K562 (cell line): Measurements from ENCODE around the gene PLP2. TPM values are rescaled to one million over a fixed set of nuclear protein-coding genes. Genes with fewer than 3 reads are reported as not detected.

ENCODE experiments used
- ATAC-seq: fragments of 200-7000 bp; cut with Tn5 transposase; 3 replicates; pipeline ENCODE4 v1.9.1; 2020; ENCODE audit warnings: moderate library complexity
- BruUV-seq: library from RNA; stranded (reverse); fragments of 400-500 nt; replicated peaks from 2 replicates; lab custom pipeline; 2021; lab: Mats Ljungman, UMichigan
- CTCF ChIA-PET: fragments of 300-600 bp; formaldehyde crosslinking; extraction: SDS; loops from one replicate; lab custom pipeline; 2021; ENCODE audit warnings: low intra/inter-chr PET ratio; lab: Yijun Ruan, JAX
- POLR2A ChIA-PET: fragments of 300-600, 350-650 bp; sonication (Branson Sonifier 250); formaldehyde crosslinking; extraction: SDS; loops from one replicate; lab custom pipeline; 2021; ENCODE audit warnings: antibody characterized with exemption, inconsistent platforms; lab: Yijun Ruan, JAX
- DNase-seq, 4 experiments: peaks; one replicate each; pipeline versions ENCODE4 v3.0.0 to v3.0.0-alpha.2; 2011 to 2018; ENCODE audit warnings: low spot score in 3 of 4, mixed read lengths in 3 of 4; ENCODE audit errors: extremely low read depth in 1 of 4
- FAIRE-seq: peaks from 2 replicates; lab custom pipeline; 2011; peaks lifted over from hg19 to GRCh38; lab: Jason Lieb, UNC
- H2AFZ ChIP-seq: 2 replicates; pipeline ENCODE4 v1.6.0; 2011; ENCODE audit warnings: low read depth, low read length, control low read depth, inconsistent platforms
- H3K27ac ChIP-seq: fragments of 200-600 bp; 3 replicates; pipeline ENCODE4 v1.8.0; 2011; ENCODE audit warnings: low read depth, mild to moderate bottlenecking, control low read depth, inconsistent platforms, low read length, moderate library complexity, mixed read lengths; ENCODE audit errors: extremely low read depth
- H3K27me3 ChIP-seq, 2 experiments: fragments of 300-600 bp in 1 of 2; 2 replicates in 1 of 2; 3 replicates in 1 of 2; pipeline versions ENCODE4 v1.6.0 to v1.8.0; 2011; ENCODE audit warnings: inconsistent platforms in 2 of 2, low read length in 2 of 2, mild to moderate bottlenecking in 1 of 2, mixed read lengths in 1 of 2, moderate library complexity in 1 of 2; ENCODE audit not compliant: control insufficient read depth in 2 of 2, insufficient read depth in 2 of 2
- H3K36me3 ChIP-seq: fragments of 300-600 bp; 3 replicates; pipeline ENCODE4 v1.8.0; 2011; ENCODE audit warnings: mild to moderate bottlenecking, low read length, inconsistent platforms; ENCODE audit not compliant: control insufficient read depth, insufficient read depth
- H3K4me1 ChIP-seq, 2 experiments: fragments of 200-600 bp in 1 of 2; replicated peaks in 1 of 2; 2 replicates in 1 of 2; 3 replicates in 1 of 2; pipeline versions ENCODE4 v1.5.1 to v1.8.0; 2011; ENCODE audit warnings: inconsistent platforms in 2 of 2, low read length in 2 of 2, mild to moderate bottlenecking in 1 of 2, mixed read lengths in 1 of 2, moderate library complexity in 1 of 2; ENCODE audit not compliant: control insufficient read depth in 2 of 2, insufficient read depth in 2 of 2
- H3K4me2 ChIP-seq: 2 replicates; pipeline ENCODE4 v1.6.1; 2011; ENCODE audit warnings: low read length, control low read depth, inconsistent platforms, mixed read lengths; ENCODE audit not compliant: insufficient read depth
- H3K4me3 ChIP-seq: fragments of 200-600 bp; sonication (generic), shearing (Covaris generic); 2 replicates; pipeline ENCODE4 v1.5.1; 2016; ENCODE audit warnings: control low read depth, inconsistent platforms
- H3K79me2 ChIP-seq: fragments of 200-600 bp; 3 replicates; pipeline ENCODE4 v1.8.0; 2011; ENCODE audit warnings: low read length, inconsistent platforms; ENCODE audit not compliant: control insufficient read depth, insufficient read depth
- H3K9ac ChIP-seq, 2 experiments: 2 replicates each; pipeline versions ENCODE4 v1.6.0 to v1.6.1; 2011; ENCODE audit warnings: low read depth in 2 of 2, low read length in 2 of 2, control low read depth in 1 of 2, inconsistent platforms in 1 of 2, mild to moderate bottlenecking in 1 of 2, mixed read lengths in 1 of 2; ENCODE audit not compliant: insufficient read depth in 1 of 2
- H3K9me1 ChIP-seq: one replicate; pipeline ENCODE4 v1.6.0; 2011; ENCODE audit warnings: inconsistent platforms, mild to moderate bottlenecking, low read length, moderate library complexity; ENCODE audit not compliant: control insufficient read depth, insufficient read depth
- H3K9me3 ChIP-seq: replicated peaks from 2 replicates; pipeline ENCODE4 v1.5.1; 2011; ENCODE audit warnings: low read depth, low read length, inconsistent platforms; ENCODE audit not compliant: control insufficient read depth, insufficient read depth
- H4K20me1 ChIP-seq: replicated peaks from 2 replicates; pipeline ENCODE4 v1.6.1; 2011; ENCODE audit warnings: low read length, inconsistent platforms, mixed read lengths; ENCODE audit not compliant: control insufficient read depth, insufficient read depth
- EGR1 ChIP-seq: fragments of 450-650 bp; conservative IDR thresholded peaks from 2 replicates; pipeline ENCODE4 v1.6.1; 2017; ENCODE audit warnings: mild to moderate bottlenecking
- HNRNPL ChIP-seq: fragments of 200-400 bp; formaldehyde crosslinking; IDR thresholded peaks from 2 replicates; pipeline ENCODE4 v1.6.1; 2017; ENCODE audit warnings: low read depth, mild to moderate bottlenecking, low read length
- HOXB6 ChIP-seq: fragments of 250-450 bp; sonication (Bioruptor Pico); IDR thresholded peaks from 2 replicates; pipeline ENCODE4 v1.5.1; 2022; ENCODE audit warnings: mild to moderate bottlenecking, borderline replicate concordance
- RAD21 ChIP-seq, 2 experiments: fragments of 250-450 bp in 1 of 2; fragments of 450-650 bp in 1 of 2; sonication (Bioruptor Pico) in 1 of 2; formaldehyde crosslinking in 1 of 2; IDR thresholded peaks in 1 of 2; conservative IDR thresholded peaks in 1 of 2; 2 replicates each; pipeline versions ENCODE4 v1.4.0 to v1.8.0; 2020 to 2022; ENCODE audit warnings: mild to moderate bottlenecking in 2 of 2, moderate library complexity in 1 of 2
- WGBS: fragments of 100-300 bp; shearing (Covaris generic); methylation state at CpG from one replicate; pipeline ENCODE4 v1.1.6; 2016; ENCODE audit warnings: low coverage, mixed read lengths; ENCODE audit not compliant: insufficient coverage; ENCODE audit errors: missing lambda C conversion rate; 5-methylcytosine and 5-hydroxymethylcytosine counted together
- in situ Hi-C: fragments of 300-500 bp; cut with MboI; formaldehyde crosslinking; loops from 4 replicates; pipeline ENCODE4 v1.15.0; 2018; ENCODE audit warnings: inconsistent platforms, mixed read lengths
- intact Hi-C: fragments of 100-400 bp; cut with micrococcal nuclease; formaldehyde crosslinking; loops from 2 replicates; pipeline ENCODE4 v1.14.2; 2022
- polyA plus RNA-seq, 8 experiments: library from polyadenylated mRNA; depleted of rRNA in 4 of 8; stranded (reverse) in 5 of 8; unstranded in 3 of 8; fragments of >200 nt; fragmentation: Nextera tagmentation in 2 of 8; fragmentation: Illumina TruSeq in 1 of 8; extraction: Ambion mirVana in 2 of 8; extraction: Trizol in 1 of 8; gene quantifications; 2 replicates each; pipeline versions ENCODE4 v1.2.1 to v1.2.3, GENCODE V29; 2011 to 2014; ENCODE audit warnings: inconsistent platforms in 1 of 8, missing spikeins in 1 of 8
- total RNA-seq, 7 experiments: library from RNA; depleted of rRNA in 6 of 7; stranded (reverse); fragments of >200 nt in 6 of 7; fragmentation: Illumina TruSeq in 2 of 7; extraction: Trizol in 2 of 7; gene quantifications; 2 replicates each; pipeline versions ENCODE4 v1.2.1 to v1.2.3, GENCODE V29; 2011 to 2021; ENCODE audit warnings: low replicate concordance in 1 of 7
- TF ChIP-seq, protein P1 (sequence below), 3 experiments: IDR thresholded peaks in 2 of 3; conservative IDR thresholded peaks in 1 of 3; 2 replicates each; pipeline ENCODE4 v1.5.1; 2011 to 2012; ENCODE audit warnings: low read length in 3 of 3, mild to moderate bottlenecking in 3 of 3, control low read depth in 2 of 3, improper control_type of control experiment in 1 of 3, inconsistent platforms in 1 of 3, low read depth in 1 of 3, mixed read lengths in 1 of 3, moderate library complexity in 1 of 3; ENCODE audit not compliant: insufficient read depth in 2 of 3
- TF ChIP-seq, protein P2 (sequence below): fragments of 250-450 bp; sonication (Bioruptor Pico); IDR thresholded peaks from 2 replicates; pipeline ENCODE4 v1.8.0; 2022; ENCODE audit warnings: moderate library complexity, mild to moderate bottlenecking, inconsistent platforms
- TF ChIP-seq, protein P3 (sequence below): sonication (generic); IDR thresholded peaks from 2 replicates; pipeline ENCODE4 v1.6.1; 2016

The PLP2 gene
- total and polyA plus RNA-seq, 9 of the 15 experiments (the other 6 are each of a cell fraction or from before 2014, with no cell fraction given), result 34.7 to 236 (median 112) TPM

- WGBS, result 67% methylated on average over 2 of the region's 2 CpGs
- intact Hi-C loops, result loop anchor here (5.0 kb wide), 1 partner anchor 46 kb away; no protein-coding TSS in a partner anchor
- H3K4me2 ChIP-seq, result peak overlapping the region; percentile 55
- H3K9me3 ChIP-seq, result no peaks in the 10 kb centered on the region
- in situ Hi-C loops, result no loop called here
- POLR2A ChIA-PET, result no interaction called here
- no peaks in the 10 kb centered on the region for H3K9me1 ChIP-seq
- H3K27ac ChIP-seq, result peak overlapping the region; percentile 63
- H2AFZ ChIP-seq, result peak overlapping the region; percentile 76
- FAIRE-seq (peak; percentile 65), ATAC-seq (no peak), DNase-seq (peak in 1 of 4 experiments; percentile 37)
- peak overlapping the region; percentile 23 to 84; a peak in 3 of 4 replicates for H3K9ac ChIP-seq
- H3K4me1 ChIP-seq, result peaks cover 27 to 38% of the 10 kb centered on the region in 2 experiments; a peak in 4 of 5 replicates
- H4K20me1 ChIP-seq, result no peaks in the 10 kb centered on the region
- CTCF ChIA-PET, result no interaction called here
- no TSS peak for BruUV-seq
- H3K36me3 ChIP-seq, result no peaks in the 10 kb centered on the region
- peaks cover 18% of the 10 kb centered on the region; the same call in 2 of the 3 replicates for H3K79me2 ChIP-seq
- no peaks in the 10 kb centered on the region for H3K27me3 ChIP-seq
- TF ChIP-seq, protein P1, sequence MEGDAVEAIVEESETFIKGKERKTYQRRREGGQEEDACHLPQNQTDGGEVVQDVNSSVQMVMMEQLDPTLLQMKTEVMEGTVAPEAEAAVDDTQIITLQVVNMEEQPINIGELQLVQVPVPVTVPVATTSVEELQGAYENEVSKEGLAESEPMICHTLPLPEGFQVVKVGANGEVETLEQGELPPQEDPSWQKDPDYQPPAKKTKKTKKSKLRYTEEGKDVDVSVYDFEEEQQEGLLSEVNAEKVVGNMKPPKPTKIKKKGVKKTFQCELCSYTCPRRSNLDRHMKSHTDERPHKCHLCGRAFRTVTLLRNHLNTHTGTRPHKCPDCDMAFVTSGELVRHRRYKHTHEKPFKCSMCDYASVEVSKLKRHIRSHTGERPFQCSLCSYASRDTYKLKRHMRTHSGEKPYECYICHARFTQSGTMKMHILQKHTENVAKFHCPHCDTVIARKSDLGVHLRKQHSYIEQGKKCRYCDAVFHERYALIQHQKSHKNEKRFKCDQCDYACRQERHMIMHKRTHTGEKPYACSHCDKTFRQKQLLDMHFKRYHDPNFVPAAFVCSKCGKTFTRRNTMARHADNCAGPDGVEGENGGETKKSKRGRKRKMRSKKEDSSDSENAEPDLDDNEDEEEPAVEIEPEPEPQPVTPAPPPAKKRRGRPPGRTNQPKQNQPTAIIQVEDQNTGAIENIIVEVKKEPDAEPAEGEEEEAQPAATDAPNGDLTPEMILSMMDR (IDR thresholded peaks at IDR 0.05 in 2 of 3, conservative IDR thresholded peaks at IDR 0.05 in 1 of 3; ENCODE audit: insufficient read depth in 2 of 3, low read depth in 1 of 3, low read length in 3 of 3), result peak in 2 of 3 experiments; percentile 27 to 31; a peak in 2 of 6 replicates
- no peak for TF ChIP-seq HOXB6 (CRISPR knock-in tag)
- TF ChIP-seq, protein P2, sequence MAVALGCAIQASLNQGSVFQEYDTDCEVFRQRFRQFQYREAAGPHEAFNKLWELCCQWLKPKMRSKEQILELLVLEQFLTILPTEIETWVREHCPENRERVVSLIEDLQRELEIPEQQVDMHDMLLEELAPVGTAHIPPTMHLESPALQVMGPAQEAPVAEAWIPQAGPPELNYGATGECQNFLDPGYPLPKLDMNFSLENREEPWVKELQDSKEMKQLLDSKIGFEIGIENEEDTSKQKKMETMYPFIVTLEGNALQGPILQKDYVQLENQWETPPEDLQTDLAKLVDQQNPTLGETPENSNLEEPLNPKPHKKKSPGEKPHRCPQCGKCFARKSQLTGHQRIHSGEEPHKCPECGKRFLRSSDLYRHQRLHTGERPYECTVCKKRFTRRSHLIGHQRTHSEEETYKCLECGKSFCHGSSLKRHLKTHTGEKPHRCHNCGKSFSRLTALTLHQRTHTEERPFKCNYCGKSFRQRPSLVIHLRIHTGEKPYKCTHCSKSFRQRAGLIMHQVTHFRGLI (CRISPR knock-in tag), result no peak
- TF ChIP-seq, protein P3, sequence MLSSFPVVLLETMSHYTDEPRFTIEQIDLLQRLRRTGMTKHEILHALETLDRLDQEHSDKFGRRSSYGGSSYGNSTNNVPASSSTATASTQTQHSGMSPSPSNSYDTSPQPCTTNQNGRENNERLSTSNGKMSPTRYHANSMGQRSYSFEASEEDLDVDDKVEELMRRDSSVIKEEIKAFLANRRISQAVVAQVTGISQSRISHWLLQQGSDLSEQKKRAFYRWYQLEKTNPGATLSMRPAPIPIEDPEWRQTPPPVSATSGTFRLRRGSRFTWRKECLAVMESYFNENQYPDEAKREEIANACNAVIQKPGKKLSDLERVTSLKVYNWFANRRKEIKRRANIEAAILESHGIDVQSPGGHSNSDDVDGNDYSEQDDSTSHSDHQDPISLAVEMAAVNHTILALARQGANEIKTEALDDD, result no peak
- peak; percentile 43 for TF ChIP-seq EGR1
- TF ChIP-seq HNRNPL, result no peak
- peak in 1 of 2 experiments; percentile 59; a peak in 2 of 4 replicates for TF ChIP-seq RAD21 (CRISPR knock-in tag; conservative IDR thresholded peaks at IDR 0.05 in 1 of 2, IDR thresholded peaks at IDR 0.05 in 1 of 2)
- H3K4me3 ChIP-seq, result no peak overlapping the region
Observed at GRCh38 chrX:49193542-49193964, 21.9 kb downstream of the PLP2 start.
